Measurements from ENCODE around the gene CACNA2D3. TPM values are rescaled to one million over a fixed set of nuclear protein-coding genes. Genes with fewer than 3 reads are reported as not detected.

The CACNA2D3 gene
- total RNA-seq, 1 experiment from 2014 or later = not detected

- Histone ChIP-seq H3K27me3 (ENCODE audit: low read length) (0 out of 2 replicates have a peak, but pooled peaks cover 21% of the 10 kb centered on the region), H2AFZ (ENCODE audit: low read length) (no peak overlapping the region), H3K4me2 (ENCODE audit: low read length) (no peak overlapping the region), H3K36me3 (ENCODE audit: low read depth, low read length) (no peaks in the 10 kb centered on the region), H3K4me3 (ENCODE audit: low read length) (no peak overlapping the region), H3K9me2 (replicated peaks; ENCODE audit: low read length) (no peaks in the 10 kb centered on the region), H3K9ac (ENCODE audit: low read length) (no peak overlapping the region), H3K27ac (ENCODE audit: low read length) (no peak overlapping the region), H3K9me3 (ENCODE audit: low read length) (peaks cover 5% of the 10 kb centered on the region; the same call in 1 of the 2 replicates), H3F3A (ENCODE audit: low read length, unreplicated experiment) (no peaks in the 10 kb centered on the region), H3K4me1 (ENCODE audit: insufficient read depth, low read length) (no peaks in the 10 kb centered on the region), H3K79me2 (ENCODE audit: low read length) (no peaks in the 10 kb centered on the region), H4K20me1 (ENCODE audit: low read length) (no peaks in the 10 kb centered on the region)
- ATAC-seq (no peak), DNase-seq (no peak)
- no peak for TF ChIP-seq EZH2 (IDR thresholded peaks at IDR 0.05; ENCODE audit: low read length, unreplicated experiment)
- no peak for TF ChIP-seq EZH2phosphoT487 (IDR thresholded peaks at IDR 0.05; ENCODE audit: borderline replicate concordance, low read length)
- no peak for TF ChIP-seq CTCF (conservative IDR thresholded peaks at IDR 0.05; ENCODE audit: low read depth, low read length)
- intact Hi-C loops (cut with micrococcal nuclease) = no loop called here
- ChIA-PET POLR2A (ENCODE audit: unreplicated experiment) (no interaction called here), CTCF (no interaction called here)
- BruUV-seq (replicated peaks) = no TSS peak
Measured at GRCh38 chr3:54663501-54664011, 541.2 kb downstream of the CACNA2D3 start.

GRCh38 chr3:54665016-54665600 lies 542.8 kb downstream of the CACNA2D3 start:
- Histone ChIP-seq H3K9me3 (ENCODE audit: low read length) (peaks cover 5% of the 10 kb centered on the region; the same call in 1 of the 2 replicates), H3K4me2 (ENCODE audit: low read length) (no peak overlapping the region), H3K79me2 (ENCODE audit: low read length) (no peaks in the 10 kb centered on the region), H3K9ac (ENCODE audit: low read length) (no peak overlapping the region), H3K27me3 (ENCODE audit: low read length) (0 out of 2 replicates have a peak, but pooled peaks cover 16% of the 10 kb centered on the region), H3K27ac (ENCODE audit: low read length) (no peak overlapping the region), H3K36me3 (ENCODE audit: low read depth, low read length) (no peaks in the 10 kb centered on the region), H3K4me1 (ENCODE audit: insufficient read depth, low read length) (no peaks in the 10 kb centered on the region), H3F3A (ENCODE audit: low read length, unreplicated experiment) (no peaks in the 10 kb centered on the region), H4K20me1 (ENCODE audit: low read length) (no peaks in the 10 kb centered on the region), H2AFZ (ENCODE audit: low read length) (no peak overlapping the region), H3K9me2 (replicated peaks; ENCODE audit: low read length) (no peaks in the 10 kb centered on the region), H3K4me3 (ENCODE audit: low read length) (no peak overlapping the region)
- no peak for TF ChIP-seq EZH2phosphoT487 (IDR thresholded peaks at IDR 0.05; ENCODE audit: borderline replicate concordance, low read length)
- TF ChIP-seq EZH2 (IDR thresholded peaks at IDR 0.05; ENCODE audit: low read length, unreplicated experiment) = no peak
- TF ChIP-seq CTCF (conservative IDR thresholded peaks at IDR 0.05; ENCODE audit: low read depth, low read length) = no peak
- DNase-seq = no peak
- ATAC-seq = no peak
- POLR2A ChIA-PET (ENCODE audit: unreplicated experiment) = no interaction called here
- intact Hi-C loops (cut with micrococcal nuclease) = no loop called here
- CTCF ChIA-PET = no interaction called here
- BruUV-seq (replicated peaks) = no TSS peak

GRCh38 chr3:54668236-54668635 lies 545.9 kb downstream of the CACNA2D3 start:
- Histone ChIP-seq H3K9ac (ENCODE audit: low read length) (no peak overlapping the region), H3K4me2 (ENCODE audit: low read length) (no peak overlapping the region), H3K27ac (ENCODE audit: low read length) (no peak overlapping the region), H3K9me2 (replicated peaks; ENCODE audit: low read length) (no peaks in the 10 kb centered on the region), H3K4me3 (ENCODE audit: low read length) (no peak overlapping the region), H2AFZ (ENCODE audit: low read length) (no peak overlapping the region), H3K9me3 (ENCODE audit: low read length) (peaks cover 5% of the 10 kb centered on the region; the same call in 1 of the 2 replicates), H3F3A (ENCODE audit: low read length, unreplicated experiment) (no peaks in the 10 kb centered on the region), H3K36me3 (ENCODE audit: low read depth, low read length) (no peaks in the 10 kb centered on the region), H3K27me3 (ENCODE audit: low read length) (0 out of 2 replicates have a peak, but pooled peaks cover 9% of the 10 kb centered on the region), H3K4me1 (ENCODE audit: insufficient read depth, low read length) (no peaks in the 10 kb centered on the region), H3K79me2 (ENCODE audit: low read length) (no peaks in the 10 kb centered on the region), H4K20me1 (ENCODE audit: low read length) (no peaks in the 10 kb centered on the region)
- BruUV-seq (replicated peaks) = no TSS peak
- ATAC-seq = no peak
- DNase-seq = no peak
- TF ChIP-seq EZH2 (IDR thresholded peaks at IDR 0.05; ENCODE audit: low read length, unreplicated experiment) (no peak), CTCF (conservative IDR thresholded peaks at IDR 0.05; ENCODE audit: low read depth, low read length) (no peak), EZH2phosphoT487 (IDR thresholded peaks at IDR 0.05; ENCODE audit: borderline replicate concordance, low read length) (no peak)
- ChIA-PET CTCF (no interaction called here), POLR2A (ENCODE audit: unreplicated experiment) (no interaction called here)
- intact Hi-C loops (cut with micrococcal nuclease) = no loop called here
